ENCODE results near the gene PI4KA.
"Not testable (repeated sequence)": the region's sequence is repeated elsewhere in the genome, so short reads cannot be mapped to it uniquely, and the experiment has no call there.

PI4KA gene

DNA sequence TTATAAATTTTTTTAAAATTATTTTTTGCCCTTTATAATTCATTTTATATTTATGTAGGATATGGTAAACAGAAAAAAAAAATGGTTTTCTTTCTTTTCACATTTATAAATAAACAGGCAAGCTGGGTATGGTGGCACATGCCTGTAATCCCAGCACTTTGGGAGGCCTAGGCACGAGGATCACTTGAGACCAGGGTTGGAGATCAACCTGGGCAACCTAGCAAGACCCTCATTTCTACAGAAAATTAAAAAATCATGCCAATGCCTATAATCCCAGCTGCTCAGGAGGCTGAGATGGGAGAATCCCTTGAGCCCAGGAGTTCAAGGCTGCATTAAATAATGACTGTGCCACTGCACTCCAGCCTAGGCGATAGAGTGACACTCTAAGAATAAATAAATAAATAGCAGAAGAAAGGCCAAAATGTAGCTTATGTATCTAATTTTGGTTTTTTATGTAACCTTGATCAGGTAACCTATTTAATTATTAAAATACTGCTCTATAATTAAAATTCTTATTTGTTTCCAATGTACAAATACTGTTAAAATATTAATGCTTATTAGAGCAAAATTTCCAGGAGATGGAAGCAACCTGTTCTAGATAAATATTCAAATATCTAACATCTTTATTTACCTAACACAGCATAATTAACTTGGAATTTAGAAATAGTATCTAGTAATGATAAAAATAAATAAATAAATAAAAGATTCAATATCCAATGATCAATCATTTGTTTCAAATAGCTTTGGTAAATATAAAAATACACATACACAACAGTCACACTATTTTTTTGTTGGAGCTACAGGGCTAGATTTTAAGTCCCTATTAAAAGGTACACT, 21.4 kb downstream of the PI4KA start:
- TF ChIP-seq, protein P1, sequence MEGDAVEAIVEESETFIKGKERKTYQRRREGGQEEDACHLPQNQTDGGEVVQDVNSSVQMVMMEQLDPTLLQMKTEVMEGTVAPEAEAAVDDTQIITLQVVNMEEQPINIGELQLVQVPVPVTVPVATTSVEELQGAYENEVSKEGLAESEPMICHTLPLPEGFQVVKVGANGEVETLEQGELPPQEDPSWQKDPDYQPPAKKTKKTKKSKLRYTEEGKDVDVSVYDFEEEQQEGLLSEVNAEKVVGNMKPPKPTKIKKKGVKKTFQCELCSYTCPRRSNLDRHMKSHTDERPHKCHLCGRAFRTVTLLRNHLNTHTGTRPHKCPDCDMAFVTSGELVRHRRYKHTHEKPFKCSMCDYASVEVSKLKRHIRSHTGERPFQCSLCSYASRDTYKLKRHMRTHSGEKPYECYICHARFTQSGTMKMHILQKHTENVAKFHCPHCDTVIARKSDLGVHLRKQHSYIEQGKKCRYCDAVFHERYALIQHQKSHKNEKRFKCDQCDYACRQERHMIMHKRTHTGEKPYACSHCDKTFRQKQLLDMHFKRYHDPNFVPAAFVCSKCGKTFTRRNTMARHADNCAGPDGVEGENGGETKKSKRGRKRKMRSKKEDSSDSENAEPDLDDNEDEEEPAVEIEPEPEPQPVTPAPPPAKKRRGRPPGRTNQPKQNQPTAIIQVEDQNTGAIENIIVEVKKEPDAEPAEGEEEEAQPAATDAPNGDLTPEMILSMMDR (IDR thresholded peaks at IDR 0.05; ENCODE audit: low read depth, low read length): no peak
- no peak for DNase-seq (ENCODE audit: low read depth in 2 of 2)
- no peak overlapping the region for H3K4me3 ChIP-seq (replicated peaks in 1 of 2; ENCODE audit: low read depth in 2 of 2, low read length in 2 of 2)

DNA sequence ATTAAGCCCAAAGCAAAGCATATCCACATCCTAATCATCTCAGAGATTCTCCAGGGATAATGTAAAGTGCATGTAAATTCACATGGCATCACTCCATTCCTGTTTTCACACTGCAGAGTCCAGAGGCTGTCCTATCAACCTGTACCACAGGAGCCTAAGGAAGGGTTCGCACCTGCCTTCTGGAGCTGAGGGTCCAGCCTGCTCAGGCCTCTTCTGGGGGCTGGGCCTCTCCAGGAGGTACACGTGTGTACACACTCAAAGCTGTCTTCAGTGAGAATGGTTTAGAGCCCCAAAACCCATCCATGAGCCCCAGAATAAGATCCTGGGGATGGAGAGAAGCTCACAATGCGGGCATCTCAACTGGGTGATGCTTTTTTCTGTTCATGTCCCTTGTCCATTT, 23.9 kb downstream of the PI4KA start:
- no peak overlapping the region for H3K4me3 ChIP-seq (replicated peaks in 1 of 2; ENCODE audit: low read depth in 2 of 2, low read length in 2 of 2)
- TF ChIP-seq, protein P1 (IDR thresholded peaks at IDR 0.05; ENCODE audit: low read depth, low read length): no peak
- DNase-seq (ENCODE audit: low read depth in 2 of 2): no peak

DNA sequence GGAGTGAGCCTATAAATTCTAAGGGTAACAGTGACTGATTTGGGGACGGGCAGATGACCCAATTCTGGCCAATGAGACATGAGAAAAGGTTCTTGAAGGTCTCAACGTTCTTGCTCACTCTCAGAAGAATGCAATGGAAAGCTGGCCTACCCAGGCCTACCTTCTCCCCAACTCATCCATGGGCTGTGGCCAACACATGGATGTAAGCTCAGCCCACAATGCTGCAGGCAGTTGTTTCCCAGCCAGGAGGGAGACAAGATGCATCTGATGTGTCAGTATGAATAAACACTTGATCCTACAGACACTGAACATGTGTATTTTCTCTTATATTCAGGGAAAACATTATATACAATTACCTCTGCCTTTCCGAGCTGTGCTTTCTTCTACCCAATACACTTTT, 24.4 kb downstream of the PI4KA start:
- TF ChIP-seq, protein P1 (IDR thresholded peaks at IDR 0.05; ENCODE audit: low read depth, low read length): no peak
- no peak for DNase-seq (ENCODE audit: low read depth in 2 of 2)
- no peak overlapping the region for H3K4me3 ChIP-seq (replicated peaks in 1 of 2; ENCODE audit: low read depth in 2 of 2, low read length in 2 of 2)

DNA sequence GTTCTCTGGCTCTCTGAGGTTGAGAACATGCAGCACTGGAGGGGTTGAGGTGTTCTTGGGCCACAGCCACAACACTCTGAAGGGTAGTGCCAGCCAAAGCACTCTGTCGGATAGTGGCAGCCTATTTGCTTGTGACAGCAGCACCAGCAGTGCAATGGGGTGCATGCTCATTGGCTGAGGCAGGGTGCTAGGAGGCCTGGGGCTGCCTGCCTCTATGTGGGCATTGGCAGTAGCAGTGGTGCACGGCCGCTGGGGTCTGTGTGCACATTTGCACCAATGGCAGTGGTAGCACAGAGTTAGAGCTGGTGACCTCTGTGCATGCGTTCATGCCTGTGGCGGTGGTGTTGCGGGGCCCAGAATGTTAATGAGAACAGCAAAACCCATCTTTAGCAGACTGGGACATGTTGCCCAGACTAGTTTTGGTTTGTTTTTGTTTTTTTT, 25.4 kb downstream of the PI4KA start:
- TF ChIP-seq, protein P1 (IDR thresholded peaks at IDR 0.05; ENCODE audit: low read depth, low read length): no peak
- no peak overlapping the region for H3K4me3 ChIP-seq (replicated peaks in 1 of 2; ENCODE audit: low read depth in 2 of 2, low read length in 2 of 2)
- no peak for DNase-seq (ENCODE audit: low read depth in 2 of 2)

DNA sequence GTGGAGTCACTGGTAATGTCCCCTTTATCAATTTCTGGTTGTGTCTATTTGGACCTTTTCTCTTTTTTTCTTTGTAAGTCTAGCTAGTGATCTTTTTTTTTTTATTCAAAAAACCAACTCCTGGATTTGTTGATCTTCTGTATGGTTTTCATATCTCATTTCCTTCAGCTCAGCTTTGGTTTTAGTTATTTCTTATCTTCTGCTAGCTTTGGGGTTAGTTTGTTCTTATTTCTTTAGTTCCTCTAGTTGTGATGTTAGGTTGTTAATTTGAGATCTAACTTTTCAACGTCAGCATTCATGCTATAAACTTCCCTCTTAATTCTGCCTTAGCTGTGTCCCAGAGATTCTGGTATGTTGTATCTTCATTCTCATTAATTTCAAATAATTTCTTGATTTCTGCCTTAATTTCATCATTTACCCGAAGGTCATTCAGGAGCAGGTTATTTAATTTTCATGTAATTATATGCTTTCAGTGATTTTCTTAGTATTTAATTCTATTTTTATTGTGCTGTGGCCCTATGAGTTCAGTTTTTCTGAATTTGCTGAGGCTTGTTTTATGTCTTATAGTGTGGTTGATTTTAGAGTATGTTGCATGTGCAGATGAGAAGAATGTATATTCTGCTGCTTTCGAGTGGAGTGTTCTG, 29.0 kb downstream of the PI4KA start:
- TF ChIP-seq, protein P1 (IDR thresholded peaks at IDR 0.05; ENCODE audit: low read depth, low read length): no peak
- no peak for DNase-seq (ENCODE audit: low read depth in 2 of 2)
- no peak overlapping the region for H3K4me3 ChIP-seq (replicated peaks in 1 of 2; ENCODE audit: low read depth in 2 of 2, low read length in 2 of 2)

DNA sequence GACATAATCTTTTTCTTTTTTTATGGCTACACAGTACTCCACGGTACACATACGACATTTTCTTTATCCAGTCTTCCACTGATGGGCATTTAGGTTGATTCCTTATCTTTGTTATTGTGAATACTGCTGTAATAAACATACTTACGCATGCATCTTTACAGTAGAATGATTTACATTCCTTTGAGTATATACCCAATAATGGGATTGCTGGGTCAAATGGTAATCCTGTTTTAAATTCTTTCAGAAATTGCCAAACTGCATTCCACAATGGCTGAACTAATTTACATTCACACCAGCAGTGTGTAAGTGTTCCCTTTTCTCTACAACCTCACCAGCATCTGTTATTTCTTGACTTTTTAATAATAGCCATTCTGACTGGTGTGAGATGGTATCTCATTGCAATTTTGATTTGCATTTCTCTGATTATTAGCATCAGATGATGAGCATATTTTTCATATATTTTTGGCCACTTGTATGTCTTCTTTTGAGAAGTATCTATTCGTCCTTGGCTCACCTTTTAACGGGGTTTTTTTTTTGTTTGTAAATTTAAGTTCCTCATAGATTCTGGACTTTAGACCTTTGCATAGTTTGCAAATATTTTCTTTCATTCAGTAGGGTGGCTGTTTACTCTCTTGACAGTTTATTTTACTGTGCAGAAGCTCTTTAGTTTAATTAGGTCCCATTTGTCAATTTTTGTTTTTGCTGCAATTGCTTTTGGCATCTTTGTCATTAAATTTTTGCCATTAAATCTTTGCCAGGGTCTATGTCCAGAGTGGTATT, 32.0 kb downstream of the PI4KA start:
- DNase-seq (ENCODE audit: low read depth in 2 of 2); H3K4me3 ChIP-seq (replicated peaks in 1 of 2; ENCODE audit: low read depth in 2 of 2, low read length in 2 of 2): not testable (repeated sequence)

DNA sequence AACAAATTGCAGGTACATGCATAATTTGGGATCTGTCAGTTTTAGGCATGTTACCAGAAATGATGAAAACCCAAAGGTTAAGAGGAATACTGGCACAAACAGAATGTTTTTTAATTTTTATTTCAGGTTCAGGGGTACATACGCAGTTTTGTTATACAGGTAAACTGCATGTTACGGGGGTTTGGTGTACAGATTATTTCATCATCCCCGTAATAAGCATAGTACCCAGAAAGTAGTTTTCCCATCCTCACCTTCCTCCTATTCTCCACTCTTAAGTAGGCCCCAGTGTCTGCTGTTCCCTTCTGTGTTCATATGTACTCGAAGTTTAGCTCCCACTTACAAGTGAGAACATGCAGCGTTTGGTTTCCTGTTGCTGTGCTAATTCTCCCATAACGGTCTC, 33.0 kb downstream of the PI4KA start:
- DNase-seq (ENCODE audit: low read depth in 2 of 2): no peak
- H3K4me3 ChIP-seq (replicated peaks in 1 of 2; ENCODE audit: low read depth in 2 of 2, low read length in 2 of 2): no peak overlapping the region
- TF ChIP-seq, protein P1 (IDR thresholded peaks at IDR 0.05; ENCODE audit: low read depth, low read length): no peak

DNA sequence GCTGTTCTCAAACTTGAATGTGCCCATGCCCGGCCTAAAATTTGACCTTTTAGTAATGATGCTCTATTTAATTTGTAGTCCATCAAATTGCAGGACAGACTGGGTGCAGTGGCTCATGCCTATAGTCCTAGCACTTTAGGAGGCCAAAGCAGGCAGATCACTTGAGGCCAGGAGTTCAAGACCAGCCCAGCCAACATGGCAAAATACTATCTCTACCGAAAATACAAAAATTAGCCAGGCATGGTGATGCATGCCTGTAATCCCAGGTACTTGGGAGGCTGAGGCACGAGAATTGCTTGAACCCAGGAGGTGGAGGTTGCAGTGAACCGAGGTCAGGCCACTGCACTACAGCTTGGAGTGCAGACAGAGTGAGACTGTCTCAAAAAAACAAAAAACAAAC, 33.4 kb downstream of the PI4KA start:
- H3K4me3 ChIP-seq (replicated peaks in 1 of 2; ENCODE audit: low read depth in 2 of 2, low read length in 2 of 2); DNase-seq (ENCODE audit: low read depth in 2 of 2): not testable (repeated sequence)

Data from cardiac fibroblast (primary cell).